Liver (tissue), 3 donors: ENCODE measurements around the gene ARL3.

Experiments used
- EGR1 ChIP-seq, 2 donors: IDR thresholded peaks; 2 replicates each; pipeline ENCODE4 v1.6.1; 2016 to 2018; ENCODE audit warnings: antibody characterized with exemption in 2 of 2, low read depth in 2 of 2
- TF ChIP-seq, protein P1 (sequence below): fragments of 150-350 bp; IDR thresholded peaks from 2 replicates; pipeline ENCODE4 v1.5.1; 2017; ENCODE audit warnings: improper control_type of control experiment, low read depth, low read length; ENCODE audit not compliant: missing input control
- donor health status: healthy.
- donor health status: healthy.

DNA sequence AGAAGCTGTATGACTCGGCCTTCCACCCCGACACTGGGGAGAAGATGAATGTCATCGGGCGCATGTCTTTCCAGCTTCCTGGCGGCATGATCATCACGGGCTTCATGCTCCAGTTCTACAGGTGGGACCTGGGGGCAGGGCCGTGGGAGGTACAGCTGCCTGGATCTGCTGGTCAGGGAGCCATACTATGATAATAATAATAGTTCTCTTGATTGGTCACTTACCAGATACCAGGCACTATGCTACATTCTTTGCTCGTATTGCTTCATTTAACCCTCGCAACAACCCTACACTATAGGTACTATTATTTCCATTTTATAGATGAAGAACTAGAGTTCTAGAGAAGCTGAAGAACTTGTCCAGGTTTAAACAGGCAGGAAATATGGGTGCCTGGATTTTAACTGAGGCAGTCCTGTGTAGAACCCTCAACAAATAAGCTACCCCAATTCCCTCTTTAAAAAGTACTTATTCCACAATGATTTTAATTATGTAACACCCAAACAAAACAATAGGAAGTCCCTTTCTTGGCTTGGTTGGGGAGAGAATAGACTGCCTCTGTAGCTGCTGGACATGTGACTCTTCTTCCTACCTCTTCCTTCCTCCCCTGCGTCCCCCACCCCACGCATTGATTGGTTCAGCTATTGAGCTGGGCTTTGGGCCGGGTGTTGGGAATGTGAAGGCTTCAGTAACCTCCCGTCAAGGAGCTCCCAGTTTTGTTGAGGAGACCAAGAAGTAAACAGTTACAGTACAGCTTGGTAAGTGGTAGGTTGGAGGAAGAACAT, 13.0 kb upstream of the ARL3 start:
- TF ChIP-seq, protein P1, sequence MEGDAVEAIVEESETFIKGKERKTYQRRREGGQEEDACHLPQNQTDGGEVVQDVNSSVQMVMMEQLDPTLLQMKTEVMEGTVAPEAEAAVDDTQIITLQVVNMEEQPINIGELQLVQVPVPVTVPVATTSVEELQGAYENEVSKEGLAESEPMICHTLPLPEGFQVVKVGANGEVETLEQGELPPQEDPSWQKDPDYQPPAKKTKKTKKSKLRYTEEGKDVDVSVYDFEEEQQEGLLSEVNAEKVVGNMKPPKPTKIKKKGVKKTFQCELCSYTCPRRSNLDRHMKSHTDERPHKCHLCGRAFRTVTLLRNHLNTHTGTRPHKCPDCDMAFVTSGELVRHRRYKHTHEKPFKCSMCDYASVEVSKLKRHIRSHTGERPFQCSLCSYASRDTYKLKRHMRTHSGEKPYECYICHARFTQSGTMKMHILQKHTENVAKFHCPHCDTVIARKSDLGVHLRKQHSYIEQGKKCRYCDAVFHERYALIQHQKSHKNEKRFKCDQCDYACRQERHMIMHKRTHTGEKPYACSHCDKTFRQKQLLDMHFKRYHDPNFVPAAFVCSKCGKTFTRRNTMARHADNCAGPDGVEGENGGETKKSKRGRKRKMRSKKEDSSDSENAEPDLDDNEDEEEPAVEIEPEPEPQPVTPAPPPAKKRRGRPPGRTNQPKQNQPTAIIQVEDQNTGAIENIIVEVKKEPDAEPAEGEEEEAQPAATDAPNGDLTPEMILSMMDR: no peak
- no peak for TF ChIP-seq EGR1 (IDR thresholded peaks at IDR 0.05; ENCODE audit: low read depth in 2 of 2)
